Upper lobe of left lung (tissue), 6 donors: ENCODE data around the gene STIMATE. TPM values are rescaled to one million over a fixed set of nuclear protein-coding genes. Genes with fewer than 3 reads are reported as not detected.

Experiments used
- ATAC-seq, 2 donors: fragments of 200-7000 bp; cut with Tn5 transposase; one replicate each; pipeline ENCODE4 v1.9.1; 2022; ENCODE audit warnings: mild to moderate bottlenecking in 2 of 2, moderate library complexity in 2 of 2; ENCODE audit not compliant: low FRiP score in 2 of 2
- DNase-seq, 2 donors: peaks; one replicate each; pipeline ENCODE4 v3.0.0-alpha.2; 2019 to 2020
- H3K27ac ChIP-seq, 4 donors: fragments of 200-600 bp; sonication (generic); one replicate each; pipeline ENCODE4 v1.5.1; 2016 to 2019
- H3K27me3 ChIP-seq, 4 donors: fragments of 200-600 bp; sonication (generic); one replicate each; pipeline ENCODE4 v1.5.1; 2017 to 2019
- H3K36me3 ChIP-seq, 4 donors: fragments of 200-600 bp; sonication (generic); one replicate each; pipeline ENCODE4 v1.5.1; 2016 to 2019
- H3K4me1 ChIP-seq, 4 donors: fragments of 200-600 bp; sonication (generic); one replicate each; pipeline ENCODE4 v1.5.1; 2018 to 2019
- H3K4me3 ChIP-seq, 4 donors: fragments of 200-600 bp; sonication (generic); one replicate each; pipeline ENCODE4 v1.5.1; 2017 to 2019; ENCODE audit warnings: mild to moderate bottlenecking in 2 of 4, moderate library complexity in 1 of 4
- H3K9me3 ChIP-seq, 4 donors: fragments of 200-600 bp; sonication (generic); one replicate each; pipeline ENCODE4 v1.5.1; 2018 to 2019
- CTCF ChIP-seq, 6 experiments: fragments of 450-650 bp in 4 of 6; fragments of 200-600 bp in 2 of 6; sonication (generic) in 2 of 6; IDR thresholded peaks; one replicate each; pipeline ENCODE4 v1.5.1; 2016 to 2019; ENCODE audit warnings: antibody characterized with exemption in 6 of 6
- EP300 ChIP-seq, 4 donors: sonication (generic); formaldehyde crosslinking; IDR thresholded peaks; one replicate each; pipeline ENCODE4 v1.5.1; 2017; ENCODE audit warnings: antibody characterized with exemption in 4 of 4, control low read depth in 2 of 4
- POLR2A ChIP-seq, 4 donors: fragments of 450-650 bp; IDR thresholded peaks; one replicate each; pipeline ENCODE4 v1.5.1; 2016 to 2017; ENCODE audit warnings: antibody characterized with exemption in 4 of 4, mild to moderate bottlenecking in 2 of 4
- POLR2AphosphoS5 ChIP-seq, 2 donors: sonication (generic); formaldehyde crosslinking; IDR thresholded peaks; one replicate each; pipeline ENCODE4 v1.5.1; 2017; ENCODE audit warnings: antibody characterized with exemption in 2 of 2
- WGBS, 2 donors: methylation state at CpG; one replicate each; pipeline ENCODE4 v1.1.5; 2017 to 2018; 5-methylcytosine and 5-hydroxymethylcytosine counted together
- total RNA-seq, 6 donors: library from RNA; depleted of rRNA in 4 of 6; stranded (reverse); fragments of >200 nt in 4 of 6; gene quantifications; one replicate each; pipeline versions ENCODE4 v1.1.0 to v1.2.1, GENCODE V29; 2016 to 2021
- donor health status: DM: no; HTN: no; CAD: no; lungs with moderate emphysema.
- donor health status: DM: no; HTN: yes; CAD: no; lungs with severe emphysema.

Gene STIMATE
- total RNA-seq, 6 donors from 2014 or later = 39.7 to 87.0 (median 44.9) TPM

GRCh38 chr3:52829906-52830463 lies 67.4 kb downstream of the STIMATE start:
- H3K4me3 ChIP-seq = no peak overlapping the region
- H3K4me1 ChIP-seq = peaks cover 0 to 5% (median 1%) of the 10 kb centered on the region in 4 donors
- no peak overlapping the region for H3K27ac ChIP-seq
- ATAC-seq (no peak), DNase-seq (no peak)
- no peaks in the 10 kb centered on the region for H3K9me3 ChIP-seq
- no peak for TF ChIP-seq POLR2AphosphoS5 (IDR thresholded peaks at IDR 0.05)
- peaks cover 0 to 3% (median under 1%) of the 10 kb centered on the region in 4 donors for H3K36me3 ChIP-seq
- no peaks in the 10 kb centered on the region for H3K27me3 ChIP-seq
- WGBS, 2 donors = 86 to 93% methylated on average over 7 to 10 of the region's 10 CpGs

GRCh38 chr3:52829482-52829881 lies 67.9 kb downstream of the STIMATE start:
- TF ChIP-seq POLR2A (IDR thresholded peaks at IDR 0.05) = no peak
- no peak for TF ChIP-seq EP300 (IDR thresholded peaks at IDR 0.05)
- no peak for TF ChIP-seq CTCF (IDR thresholded peaks at IDR 0.05)
- no peak for TF ChIP-seq POLR2AphosphoS5 (IDR thresholded peaks at IDR 0.05)

GRCh38 chr3:52827866-52828376 lies 69.4 kb downstream of the STIMATE start:
- no peaks in the 10 kb centered on the region for H3K9me3 ChIP-seq
- DNase-seq (peak in 1 of 2 donors; percentile 50), ATAC-seq (no peak)
- H3K27me3 ChIP-seq = no peaks in the 10 kb centered on the region
- TF ChIP-seq CTCF (IDR thresholded peaks at IDR 0.05) (no peak), POLR2AphosphoS5 (IDR thresholded peaks at IDR 0.05) (no peak), EP300 (IDR thresholded peaks at IDR 0.05) (no peak), POLR2A (IDR thresholded peaks at IDR 0.05) (no peak)
- no peak overlapping the region for H3K27ac ChIP-seq
- peaks cover 0 to 18% (median 9%) of the 10 kb centered on the region in 4 donors for H3K36me3 ChIP-seq
- H3K4me1 ChIP-seq = peaks cover 0 to 5% (median 1%) of the 10 kb centered on the region in 4 donors
- WGBS, 2 donors = 67 to 71% methylated on average over 5 to 10 of the region's 10 CpGs
- H3K4me3 ChIP-seq = no peak overlapping the region

More at GRCh38 chr3:52829482-52829881, 67.9 kb downstream of the STIMATE start:
- Histone ChIP-seq H3K9me3 (no peaks in the 10 kb centered on the region), H3K4me3 (no peak overlapping the region), H3K27ac (no peak overlapping the region), H3K4me1 (peaks cover 0 to 5% (median 1%) of the 10 kb centered on the region in 4 donors), H3K36me3 (peaks cover 0 to 6% (median 0%) of the 10 kb centered on the region in 4 donors), H3K27me3 (no peaks in the 10 kb centered on the region)
- 92 to 100% methylated on average over 1 to 3 of the region's 3 CpGs for WGBS, 2 donors
- DNase-seq (no peak), ATAC-seq (no peak)

GRCh38 chr3:52827441-52827840 lies 69.9 kb downstream of the STIMATE start:
- ATAC-seq = no peak
- TF ChIP-seq EP300 (IDR thresholded peaks at IDR 0.05) (no peak), POLR2AphosphoS5 (IDR thresholded peaks at IDR 0.05) (no peak)
- peaks cover 0 to 20% (median 10%) of the 10 kb centered on the region in 4 donors for H3K36me3 ChIP-seq
- peak in 1 of 2 donors; percentile 34 for DNase-seq
- no peak overlapping the region for H3K4me3 ChIP-seq
- H3K27me3 ChIP-seq = no peaks in the 10 kb centered on the region
- 62 to 67% methylated on average over 5 to 9 of the region's 9 CpGs for WGBS, 2 donors
- H3K4me1 ChIP-seq = peaks cover 0 to 5% (median 1%) of the 10 kb centered on the region in 4 donors
- H3K9me3 ChIP-seq = no peaks in the 10 kb centered on the region
- H3K27ac ChIP-seq = no peak overlapping the region

GRCh38 chr3:52824037-52824436 lies 73.3 kb downstream of the STIMATE start:
- DNase-seq (peak in 1 of 2 donors; percentile 44), ATAC-seq (no peak)
- Histone ChIP-seq H3K4me1 (no peaks in the 10 kb centered on the region), H3K4me3 (no peak overlapping the region), H3K27me3 (no peaks in the 10 kb centered on the region), H3K36me3 (peaks cover 0 to 16% (median 10%) of the 10 kb centered on the region in 4 donors), H3K9me3 (no peaks in the 10 kb centered on the region), H3K27ac (no peak overlapping the region)
- 94 to 98% methylated on average over 7 to 10 of the region's 10 CpGs for WGBS, 2 donors
- TF ChIP-seq CTCF (IDR thresholded peaks at IDR 0.05) = no peak
- TF ChIP-seq POLR2A (IDR thresholded peaks at IDR 0.05) = no peak

- H3K36me3 ChIP-seq = peaks cover 0 to 16% (median 10%) of the 10 kb centered on the region in 4 donors
- ATAC-seq = no peak
- H3K9me3 ChIP-seq = no peaks in the 10 kb centered on the region
- H3K27ac ChIP-seq = no peak overlapping the region
- no peaks in the 10 kb centered on the region for H3K27me3 ChIP-seq
- no peak for DNase-seq
- no peak overlapping the region for H3K4me3 ChIP-seq
- TF ChIP-seq EP300 (IDR thresholded peaks at IDR 0.05) = no peak
- no peak for TF ChIP-seq POLR2A (IDR thresholded peaks at IDR 0.05)
- TF ChIP-seq CTCF (IDR thresholded peaks at IDR 0.05) = no peak
- TF ChIP-seq POLR2AphosphoS5 (IDR thresholded peaks at IDR 0.05) = no peak
- H3K4me1 ChIP-seq = no peaks in the 10 kb centered on the region
- WGBS, 2 donors = 91 to 97% methylated on average over 5 of the region's 5 CpGs
Observed at GRCh38 chr3:52822363-52822762, 75.0 kb downstream of the STIMATE start.
